ELF-1 (cell line): ENCODE results near the gene TMPRSS9.

ENCODE experiments used
- DNase-seq: peaks from one replicate; pipeline ENCODE4 v3.0.0-alpha.2; 2016; ENCODE audit warnings: low read depth, low spot score

The TMPRSS9 gene

GRCh38 chr19:2434721-2435265 lies 74.7 kb downstream of the TMPRSS9 start:
- no peak for DNase-seq

GRCh38 chr19:2436384-2436783 lies 76.3 kb downstream of the TMPRSS9 start:
- DNase-seq: no peak

GRCh38 chr19:2436926-2437325 lies 76.9 kb downstream of the TMPRSS9 start:
- no peak for DNase-seq

- DNase-seq: no peak
Measured at GRCh38 chr19:2438178-2438577, 78.1 kb downstream of the TMPRSS9 start.

- DNase-seq: no peak
Measured at GRCh38 chr19:2440515-2440914, 80.5 kb downstream of the TMPRSS9 start.

GRCh38 chr19:2441096-2441752 lies 81.2 kb downstream of the TMPRSS9 start:
- DNase-seq: no peak

- DNase-seq: no peak
Measured at GRCh38 chr19:2443116-2443784, 83.2 kb downstream of the TMPRSS9 start.

- no peak for DNase-seq
Measured at GRCh38 chr19:2443785-2444182, 83.7 kb downstream of the TMPRSS9 start.

- no peak for DNase-seq
Measured at GRCh38 chr19:2444251-2445002, 84.4 kb downstream of the TMPRSS9 start.

GRCh38 chr19:2446381-2446780 lies 86.3 kb downstream of the TMPRSS9 start:
- DNase-seq: no peak

- DNase-seq: no peak
Measured at GRCh38 chr19:2449019-2449418, 89.0 kb downstream of the TMPRSS9 start.

- no peak for DNase-seq
Measured at GRCh38 chr19:2451138-2451537, 91.1 kb downstream of the TMPRSS9 start.

- DNase-seq: no peak
Measured at GRCh38 chr19:2451741-2452140, 91.7 kb downstream of the TMPRSS9 start.

- no peak for DNase-seq
Measured at GRCh38 chr19:2453431-2454025, 93.5 kb downstream of the TMPRSS9 start.

- peak; percentile 48 for DNase-seq
Measured at GRCh38 chr19:2454199-2454961, 94.3 kb downstream of the TMPRSS9 start.

- DNase-seq: no peak
Measured at GRCh38 chr19:2454962-2455850, 95.1 kb downstream of the TMPRSS9 start.

- DNase-seq: no peak
Measured at GRCh38 chr19:2455851-2456570, 95.9 kb downstream of the TMPRSS9 start.

GRCh38 chr19:2457394-2458037 lies 97.5 kb downstream of the TMPRSS9 start:
- no peak for DNase-seq

- no peak for DNase-seq
Measured at GRCh38 chr19:2458054-2458453, 98.0 kb downstream of the TMPRSS9 start.
